Right renal cortex interstitium (tissue), 3 donors: ENCODE results near the gene CELSR1. TPM values are rescaled to one million over a fixed set of nuclear protein-coding genes. Genes with fewer than 3 reads are reported as not detected.

ENCODE experiments used
- DNase-seq, 3 donors: peaks; one replicate each; pipeline ENCODE4 v3.0.0-alpha.2; 2013; ENCODE audit warnings: low read depth in 3 of 3, low spot score in 2 of 3
- polyA plus RNA-seq, 3 donors: library from polyadenylated mRNA; unstranded; fragments of 120-200 nt; gene quantifications; one replicate each; pipeline ENCODE4 v1.2.1, GENCODE V29; 2013; ENCODE audit not compliant: insufficient read length in 3 of 3

CELSR1 gene
- polyA plus RNA-seq, 3 donors, result 21.8 to 23.7 (median 22.8) TPM

DNA sequence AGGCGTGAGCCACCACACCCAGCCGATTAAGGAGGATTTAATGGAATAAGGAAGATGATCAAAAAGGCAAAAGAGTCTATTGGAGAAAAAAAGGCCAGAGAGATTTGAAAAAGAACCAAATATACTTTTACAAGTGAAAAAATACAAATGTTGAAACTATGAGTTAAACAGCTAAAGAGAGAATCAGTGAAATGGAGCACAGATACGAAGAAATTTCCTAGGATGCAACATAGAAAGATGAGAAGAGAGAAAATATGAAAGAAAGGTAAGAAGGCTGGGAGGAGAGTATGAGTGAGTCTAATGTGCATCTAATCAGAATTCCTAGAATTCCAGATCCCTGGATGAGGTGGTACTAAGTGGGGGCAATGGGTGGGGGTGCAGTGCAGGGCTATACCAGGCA, 19.4 kb upstream of the CELSR1 start:
- DNase-seq, result no peak

DNA sequence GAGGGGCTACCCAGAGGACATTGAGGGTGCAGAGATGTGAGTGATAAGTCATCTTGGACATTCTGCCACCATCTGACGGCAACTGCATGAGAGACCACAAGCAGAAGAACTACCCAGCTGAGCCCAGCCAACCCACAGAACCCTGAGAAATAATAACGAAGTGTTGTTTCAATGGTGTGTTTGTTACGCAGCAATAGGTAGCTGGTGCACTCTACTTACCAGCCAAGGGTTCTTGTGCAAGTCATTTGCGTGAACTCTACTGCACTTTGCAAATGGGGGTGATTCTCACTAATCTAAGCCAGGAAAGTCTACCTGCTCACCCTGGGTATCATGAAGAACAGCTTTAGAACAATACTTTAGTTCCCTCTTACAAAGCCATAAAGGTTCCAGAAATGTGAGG, 15.8 kb upstream of the CELSR1 start:
- no peak for DNase-seq

DNA sequence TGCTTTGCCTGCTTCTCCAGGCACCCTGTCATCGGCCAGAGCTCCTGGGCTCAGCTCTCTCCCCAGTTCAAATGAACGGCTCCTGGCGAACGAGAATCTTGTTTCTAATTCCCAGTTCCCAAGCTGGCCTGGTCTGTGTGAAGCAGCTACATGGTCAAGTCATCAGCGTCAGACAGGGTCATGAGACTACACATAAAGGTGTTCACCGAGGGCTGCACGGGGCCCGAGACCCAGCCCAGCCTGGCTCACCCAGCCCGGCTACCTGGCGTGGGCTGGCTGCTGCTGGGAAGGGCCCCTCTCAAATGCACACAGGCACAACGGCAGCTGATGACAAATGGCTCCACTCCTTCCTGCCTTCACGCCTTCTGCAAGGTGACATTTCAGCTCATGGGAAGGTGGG, 14.6 kb upstream of the CELSR1 start:
- no peak for DNase-seq

DNA sequence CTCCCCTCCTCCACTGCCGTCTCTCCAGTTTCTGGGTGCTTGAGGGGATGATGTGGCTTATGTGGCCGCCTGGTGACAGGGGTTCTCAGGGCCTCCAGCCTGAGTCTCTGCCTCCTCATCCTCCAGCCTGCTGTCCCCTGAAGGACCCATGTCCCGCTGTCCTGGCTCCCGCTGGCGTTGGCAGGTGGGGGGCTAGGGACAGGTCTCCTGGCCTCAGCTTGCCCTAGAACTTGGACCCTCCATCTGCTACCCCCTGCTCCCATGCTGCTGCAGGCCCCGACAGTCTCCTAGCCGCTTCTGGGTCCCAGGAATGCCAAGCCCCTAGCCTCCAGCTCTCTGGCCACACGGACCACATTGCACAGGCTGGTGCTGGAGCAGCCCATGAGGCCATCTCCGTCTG, 13.9 kb upstream of the CELSR1 start:
- no peak for DNase-seq

DNA sequence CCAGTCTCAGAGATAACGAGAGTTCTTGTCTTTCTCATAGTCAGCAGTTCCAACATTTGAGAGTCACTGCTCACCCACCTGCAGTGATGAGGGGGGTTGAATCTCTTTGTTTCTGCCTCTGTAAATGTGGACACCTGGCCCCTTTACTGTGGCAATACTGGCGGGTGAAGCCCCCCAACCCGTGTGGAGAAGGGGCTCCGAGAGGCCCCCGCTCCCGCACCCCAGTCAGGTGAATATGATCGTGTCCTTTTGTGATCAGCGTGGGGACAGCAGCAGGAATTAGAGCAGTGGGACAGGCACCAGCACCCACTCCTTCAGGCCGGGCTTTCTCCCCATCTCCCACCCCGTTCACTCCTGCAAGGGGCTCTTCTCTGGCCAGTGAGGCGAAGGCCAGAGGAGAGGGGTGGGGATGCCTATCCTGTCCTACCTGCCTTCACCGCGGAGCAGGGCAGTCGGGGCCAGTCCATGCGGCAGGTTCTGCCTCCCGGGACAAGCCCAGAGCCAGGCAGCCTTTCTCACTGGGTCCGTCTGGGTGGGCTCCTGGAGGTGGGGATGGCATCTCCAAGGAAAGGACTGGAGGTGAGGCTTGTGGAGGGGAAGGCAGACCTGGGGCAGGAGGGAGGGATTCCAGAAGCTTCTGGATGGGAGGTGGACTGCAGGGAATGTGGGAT, 12.7 kb upstream of the CELSR1 start:
- DNase-seq, result no peak

DNA sequence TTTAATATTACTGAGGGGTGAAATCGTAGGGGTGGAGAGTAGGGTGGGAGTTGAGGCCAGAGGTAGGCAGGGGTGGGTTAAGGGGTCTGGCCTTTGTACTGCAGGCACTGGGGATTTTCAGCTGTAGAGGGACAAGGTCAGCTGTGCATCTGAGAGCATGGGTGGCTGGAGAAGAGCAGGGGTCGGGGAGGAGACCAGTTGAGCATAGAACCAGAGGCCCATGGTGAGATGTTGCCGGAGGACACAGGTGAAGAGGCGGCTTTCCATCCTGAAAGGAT, 12.1 kb upstream of the CELSR1 start:
- no peak for DNase-seq

DNA sequence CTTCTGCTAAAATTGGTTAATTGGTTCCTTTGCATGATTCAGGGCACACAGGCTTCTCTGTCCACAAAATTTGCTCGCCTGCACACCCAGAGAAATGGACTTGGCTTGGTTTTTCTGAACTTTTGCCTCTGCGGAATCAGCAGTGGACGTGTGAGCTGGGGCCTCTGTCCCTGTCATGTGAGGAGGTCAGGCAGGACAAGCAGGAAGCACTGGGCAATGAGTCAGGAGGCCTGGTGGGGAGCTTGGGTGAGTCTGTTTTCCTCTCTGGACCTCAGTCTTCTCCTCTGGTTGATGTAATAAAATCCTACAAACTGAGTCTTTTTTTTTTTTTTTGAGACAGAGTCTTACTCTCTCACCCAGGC, 10.4 kb upstream of the CELSR1 start:
- no peak for DNase-seq

DNA sequence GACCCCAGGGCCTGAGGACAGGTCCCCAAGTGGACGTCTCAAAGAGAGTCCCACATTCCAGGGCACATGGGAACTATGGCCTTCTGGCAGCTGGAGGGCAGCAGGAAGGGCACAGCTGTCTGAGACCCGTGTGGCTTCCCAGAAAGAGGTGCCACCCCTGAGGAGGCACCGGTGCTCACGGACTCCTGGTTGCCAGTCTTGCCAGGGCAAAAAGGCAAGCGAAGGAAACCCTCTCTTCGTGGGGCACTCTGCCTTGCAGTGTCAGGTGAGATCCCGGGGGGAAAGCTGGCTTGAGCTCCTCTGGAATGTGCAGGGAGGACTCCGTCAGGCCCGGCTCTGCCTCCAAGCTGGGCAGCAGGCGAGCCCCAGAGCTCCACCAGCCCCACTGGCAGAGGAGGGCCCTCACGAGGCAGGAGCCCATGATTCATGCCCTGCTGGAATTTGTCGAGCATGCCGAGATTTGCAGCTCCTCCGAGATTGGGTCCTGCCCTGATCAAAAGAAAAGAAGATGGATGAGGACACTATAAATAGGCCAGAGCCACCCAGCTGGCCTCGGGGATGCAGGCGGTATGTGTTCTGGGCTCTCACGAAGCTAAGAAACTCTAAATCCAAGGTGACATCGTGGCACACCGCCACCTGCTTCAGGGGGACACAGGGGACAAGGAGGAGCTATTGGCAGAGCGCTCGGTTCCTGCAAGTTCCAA, 9.9 kb upstream of the CELSR1 start:
- DNase-seq, result no peak

DNA sequence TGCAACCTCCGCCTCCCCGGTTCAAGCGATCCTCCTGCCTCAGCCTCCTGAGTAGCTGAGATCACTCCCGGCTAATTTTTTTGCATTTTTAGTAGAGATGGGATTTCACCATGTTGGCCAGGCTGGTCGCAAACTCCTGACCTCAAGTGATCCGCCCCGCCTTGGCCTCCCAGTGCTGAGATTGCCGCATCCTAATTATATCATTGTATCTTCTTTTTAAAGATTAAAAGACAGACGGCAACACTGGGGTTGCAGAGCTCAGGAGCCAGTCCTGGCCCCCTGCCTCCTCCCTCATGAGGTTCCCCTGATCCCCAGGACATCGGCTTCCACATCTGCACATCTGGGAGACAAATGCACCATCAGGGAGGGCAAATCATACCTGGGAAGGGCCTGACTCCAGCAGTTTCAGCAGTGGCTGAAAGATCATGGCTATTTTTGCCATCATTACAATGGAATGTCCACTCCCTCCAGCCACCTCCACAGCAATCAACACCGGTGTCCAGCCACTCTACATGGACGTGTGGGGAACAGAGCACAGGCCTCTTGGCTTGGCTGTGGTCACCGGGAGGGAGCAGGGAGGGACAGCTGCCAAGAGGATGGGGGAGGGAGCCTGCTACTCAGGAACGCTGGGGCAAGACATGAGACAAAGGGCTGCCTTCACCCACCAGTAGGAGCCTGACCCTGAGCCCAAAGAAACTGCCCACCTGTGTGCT, 9.2 kb upstream of the CELSR1 start:
- DNase-seq, result no peak

DNA sequence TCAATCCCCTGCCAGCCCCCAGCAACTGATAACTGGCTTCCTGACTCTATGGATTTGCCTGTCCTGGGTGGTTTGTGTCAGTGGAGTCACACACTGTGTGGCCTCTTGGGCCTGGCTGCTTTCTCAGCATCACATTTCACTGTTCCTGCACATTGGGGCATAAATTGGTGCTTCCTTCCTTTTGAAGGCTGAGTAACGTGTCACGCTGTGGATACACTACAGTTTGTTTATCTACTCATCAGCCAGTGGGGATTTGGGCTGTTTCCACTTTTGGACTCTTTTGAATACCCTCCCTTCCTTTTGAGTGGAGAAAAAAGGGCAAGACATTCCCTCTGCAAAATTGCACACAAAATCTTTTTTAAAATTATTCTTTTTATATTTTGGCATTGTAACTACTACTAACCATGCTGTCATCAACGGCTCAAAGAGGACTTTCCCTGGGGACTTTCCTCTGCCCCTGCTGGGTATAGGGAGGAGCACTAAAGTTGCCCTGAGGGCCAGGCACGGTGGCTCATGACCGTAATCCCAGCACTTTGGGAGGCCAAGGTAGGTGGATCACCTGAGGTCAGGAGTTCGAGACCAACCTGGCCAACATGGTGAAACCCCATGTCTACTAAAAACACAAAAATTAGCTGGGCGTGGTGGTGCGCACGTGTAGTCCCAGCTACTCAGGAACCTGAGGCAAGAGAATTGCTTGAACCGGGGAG, 7.8 kb upstream of the CELSR1 start:
- no peak for DNase-seq

DNA sequence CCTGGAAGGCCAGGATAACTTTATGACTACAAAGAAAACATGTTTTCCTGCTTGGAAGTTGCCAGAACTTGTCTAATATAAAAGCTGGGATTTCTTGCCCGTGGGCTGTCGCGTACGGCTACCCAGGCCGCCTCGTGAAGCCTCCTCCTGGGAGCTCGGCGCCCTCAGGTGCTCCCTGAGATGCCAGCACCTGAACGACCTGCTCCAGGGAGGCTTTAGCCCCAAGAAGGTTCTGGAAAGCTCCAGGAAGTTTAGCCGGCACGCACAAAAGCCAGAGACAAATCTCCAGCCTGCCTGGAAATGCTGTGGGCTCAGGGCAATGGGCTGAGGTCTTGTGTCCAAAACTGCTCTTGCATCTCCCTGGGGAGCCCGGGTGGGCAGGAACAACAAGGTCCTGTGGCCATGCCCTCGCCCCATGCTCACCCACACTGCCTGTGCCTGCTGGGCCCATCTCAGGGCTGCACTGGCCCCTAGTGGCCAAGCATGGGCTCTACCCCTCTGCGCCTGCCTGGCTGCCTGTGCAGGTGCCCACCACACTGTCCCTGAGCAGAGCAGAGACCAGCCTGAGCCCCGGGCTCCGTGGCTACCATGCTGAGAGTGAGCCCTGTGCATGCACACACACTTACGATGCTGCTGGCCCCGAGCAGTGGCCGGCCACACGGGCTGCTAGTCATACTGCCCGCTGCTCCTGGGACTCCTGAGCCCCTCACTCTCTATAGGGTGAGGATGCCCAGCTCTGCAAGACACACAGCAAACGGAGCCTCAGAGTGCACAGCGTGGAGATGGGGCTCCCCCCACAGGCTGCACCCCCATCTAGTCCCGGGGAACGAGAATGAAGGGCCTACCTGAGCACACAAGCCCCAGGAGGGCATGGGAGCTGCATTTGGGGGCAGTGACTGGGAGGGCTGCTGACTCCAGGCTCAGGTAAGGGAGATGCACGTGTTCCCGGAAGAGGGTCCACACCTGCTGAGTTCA, 4.9 kb upstream of the CELSR1 start:
- DNase-seq, result no peak

DNA sequence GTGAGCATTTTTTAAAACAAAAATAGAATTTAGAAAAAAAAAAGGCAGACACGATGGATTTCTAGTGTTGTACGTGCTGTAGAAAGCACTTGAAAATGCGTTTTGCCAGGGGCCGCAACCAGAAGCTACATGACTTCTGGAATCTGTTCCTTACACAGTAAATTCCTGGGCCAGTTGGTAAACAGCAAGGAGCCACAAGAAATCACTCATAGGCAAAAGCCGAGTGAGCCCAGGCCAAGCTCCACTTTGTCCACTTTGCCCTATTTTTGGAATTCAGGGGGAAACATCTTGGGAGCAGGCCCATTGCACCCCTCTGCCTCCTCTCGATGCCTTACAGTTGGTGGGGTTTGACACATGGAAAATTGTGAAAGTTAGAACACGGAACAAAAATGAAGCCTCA, 4.1 kb upstream of the CELSR1 start:
- DNase-seq, result no peak

DNA sequence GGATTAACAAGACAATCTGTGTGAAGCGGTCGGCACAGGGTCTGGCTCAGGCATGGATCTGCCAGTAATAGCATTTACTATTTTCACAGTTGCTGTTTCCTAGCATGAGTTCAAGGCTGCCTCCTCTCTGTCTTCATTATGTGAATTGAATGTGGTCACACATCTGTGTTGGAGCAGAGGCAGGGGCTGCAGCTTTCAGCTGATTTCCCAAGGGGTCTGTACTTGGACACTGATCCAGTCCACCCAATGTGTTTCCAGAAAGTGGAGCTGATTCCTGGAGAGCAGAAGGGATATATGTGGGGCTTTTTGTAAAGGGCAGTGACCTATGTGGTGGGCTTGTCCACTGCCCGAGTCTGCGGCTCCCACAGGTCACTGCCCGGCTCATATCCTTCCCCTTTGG, 3.5 kb upstream of the CELSR1 start:
- DNase-seq, result no peak

DNA sequence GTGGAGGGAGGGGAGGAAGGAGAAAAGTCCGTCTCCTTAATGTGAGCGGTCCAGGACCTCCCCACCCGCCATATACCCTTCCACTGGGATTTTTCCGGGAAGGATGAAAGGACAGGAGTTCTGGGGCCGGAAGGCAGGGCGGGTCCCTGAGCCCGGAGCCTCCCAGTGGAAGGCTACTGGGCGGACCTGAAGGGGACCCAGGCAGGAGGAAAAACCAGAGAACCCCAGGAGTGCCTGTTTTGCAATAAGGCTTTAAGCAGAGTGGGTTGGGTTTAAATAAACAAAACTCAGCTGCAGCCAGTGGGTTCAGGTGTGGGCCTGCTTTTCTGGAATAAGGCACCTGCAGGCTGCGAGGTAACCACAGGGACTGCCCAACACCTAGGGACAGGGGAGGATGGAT, 1.7 kb upstream of the CELSR1 start:
- no peak for DNase-seq

DNA sequence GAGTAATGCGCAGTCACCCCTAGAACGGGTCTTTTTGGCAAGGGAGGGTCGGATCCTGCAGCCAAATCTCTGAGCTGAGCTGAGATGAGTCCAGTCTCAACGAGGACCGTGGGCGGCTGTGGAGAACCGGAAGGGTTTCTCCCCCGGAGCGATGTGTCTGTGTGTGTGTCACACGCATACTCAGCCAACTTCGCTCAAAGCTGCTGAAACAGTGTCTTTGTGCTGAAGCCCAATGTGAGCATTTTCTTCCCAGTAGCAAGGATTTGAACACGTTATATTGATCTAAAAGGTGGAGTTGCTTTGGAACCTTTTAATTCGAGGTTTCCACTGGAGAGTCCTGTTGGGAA, 1.4 kb upstream of the CELSR1 start:
- DNase-seq, result no peak

DNA sequence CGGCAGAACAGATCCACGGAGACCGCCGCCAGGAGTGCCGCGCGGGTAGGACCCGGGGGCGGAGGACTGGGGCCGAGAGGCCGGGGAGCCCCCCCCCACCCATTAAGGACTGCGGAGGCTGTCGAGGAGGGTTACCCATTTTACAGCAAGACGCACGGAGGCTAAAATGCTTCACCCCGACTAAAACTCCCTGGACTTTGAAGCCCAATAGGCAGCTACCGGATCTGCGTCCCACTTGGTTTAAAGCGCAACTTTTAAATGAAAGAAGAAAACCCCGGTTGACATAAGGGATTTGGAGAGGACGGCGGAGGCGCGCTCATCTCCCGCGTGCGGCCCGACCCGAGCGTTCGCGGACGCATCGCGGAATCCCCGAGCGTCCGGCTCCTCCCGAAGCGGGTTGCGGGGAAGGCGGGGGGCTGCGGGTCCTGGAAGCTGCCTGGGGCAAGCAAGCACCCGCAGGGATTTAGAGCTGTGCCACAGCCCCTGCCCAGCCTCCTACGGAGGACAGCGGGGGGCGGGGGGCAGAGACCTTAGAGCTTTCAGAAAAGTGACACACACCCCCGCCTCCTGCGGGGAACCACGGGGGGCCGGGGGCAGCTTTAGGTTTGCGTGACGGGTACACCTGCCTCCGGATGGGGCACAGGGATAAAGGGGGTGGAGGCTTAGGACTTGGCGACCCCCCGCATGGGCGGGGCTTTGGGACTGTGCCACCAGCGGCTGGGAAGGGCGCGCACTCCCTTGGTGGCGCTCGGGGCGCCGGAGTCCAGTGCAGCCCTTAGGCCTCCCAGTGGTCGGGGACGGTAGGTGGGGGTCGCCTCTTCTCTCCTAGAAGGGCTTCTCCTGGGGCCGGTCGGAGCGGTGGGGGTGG, 760 bp upstream of the CELSR1 start:
- no peak for DNase-seq

DNA sequence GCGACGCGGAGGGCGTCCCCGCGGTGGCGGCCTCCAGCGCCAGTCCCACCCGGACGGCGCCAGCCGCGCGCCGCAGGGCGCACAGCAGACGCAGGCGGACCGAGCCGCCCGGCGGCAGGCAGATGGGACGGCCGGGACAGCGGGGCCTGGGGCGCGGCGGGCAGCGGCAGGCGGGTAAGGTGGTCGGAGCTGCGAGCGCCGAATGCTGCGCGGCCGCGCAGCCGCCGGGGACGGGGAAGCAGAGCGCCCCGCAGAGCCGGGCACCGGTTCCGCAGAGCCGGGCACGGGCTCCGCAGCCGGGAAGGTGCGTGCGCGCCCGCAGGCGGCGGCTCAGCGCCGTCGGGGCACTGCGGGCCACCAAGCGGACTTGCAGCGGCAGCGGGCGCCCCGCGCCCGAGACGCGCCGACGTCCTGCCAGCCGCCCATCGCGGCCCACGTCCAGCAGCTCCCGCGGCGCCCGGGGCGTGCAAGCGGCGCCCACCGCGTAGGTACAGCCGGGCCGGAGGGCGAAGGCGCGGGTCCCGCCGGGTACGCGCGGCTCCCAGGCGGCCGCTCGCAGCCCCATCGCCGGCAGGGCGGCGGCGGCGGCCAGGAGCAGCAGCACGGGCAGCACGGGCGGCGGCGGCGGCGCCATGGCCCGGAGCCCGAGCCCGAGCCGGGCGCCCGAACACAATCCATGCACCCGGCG, 739 bp downstream of the CELSR1 start:
- DNase-seq, result no peak

DNA sequence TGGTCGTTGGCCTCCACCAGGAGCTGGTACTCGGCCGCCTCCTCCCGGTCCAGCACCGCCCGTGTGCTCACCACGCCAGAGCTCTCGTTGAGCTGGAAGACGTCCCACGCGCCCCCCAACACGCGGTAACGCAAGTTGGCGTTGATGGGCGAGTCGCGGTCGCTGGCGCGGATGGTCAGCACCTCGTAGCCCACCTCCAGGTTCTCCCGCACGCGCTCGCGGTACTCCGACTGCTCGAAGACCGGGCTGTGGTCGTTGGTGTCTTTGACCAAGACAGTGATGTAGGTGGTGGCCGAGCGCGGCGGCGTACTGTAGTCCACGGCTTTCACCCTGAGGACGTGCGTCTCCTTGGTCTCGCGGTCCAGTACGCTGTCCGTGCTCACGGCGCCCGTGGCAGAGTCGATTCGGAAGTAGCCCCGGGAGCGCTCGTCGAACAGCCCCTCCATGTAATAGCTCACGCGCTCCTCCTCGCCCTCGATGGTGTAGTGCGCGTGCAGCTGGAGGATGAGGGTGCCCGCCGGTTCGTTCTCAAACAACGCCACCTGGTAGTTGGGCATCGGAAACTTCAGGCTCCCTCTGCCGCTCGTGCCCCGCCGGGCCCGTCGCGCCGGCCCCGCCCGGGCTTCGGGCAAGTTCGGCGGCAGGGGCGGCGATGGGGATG, 1.4 kb downstream of the CELSR1 start:
- DNase-seq, result no peak
